Skeletal muscle cell (primary cell): Measurements from ENCODE around the gene OR52B2.
"Not testable (repeated sequence)": the region's sequence is repeated elsewhere in the genome, so short reads cannot be mapped to it uniquely, and the experiment has no call there.

Source experiments
- DNase-seq: peaks from one replicate; pipeline ENCODE4 v3.0.0-alpha.2; 2010; ENCODE audit warnings: low read depth
- H3K4me3 ChIP-seq: 2 replicates; pipeline ENCODE4 v1.5.1; 2011; ENCODE audit warnings: low read depth, mild to moderate bottlenecking, control low read depth, low read length, moderate library complexity

OR52B2 gene

GRCh38 chr11:6175440-6175839, 5.3 kb upstream of the OR52B2 start:
- no peak for DNase-seq
- no peak overlapping the region for H3K4me3 ChIP-seq

GRCh38 chr11:6156628-6157359, 13.3 kb downstream of the OR52B2 start:
- no peak overlapping the region for H3K4me3 ChIP-seq
- no peak for DNase-seq

- DNase-seq = no peak
- no peak overlapping the region for H3K4me3 ChIP-seq
These were observed 18.0 kb downstream of the OR52B2 start for GRCh38 chr11:6152126-6152525.

- H3K4me3 ChIP-seq = no peak overlapping the region
- no peak for DNase-seq
These were observed 19.0 kb downstream of the OR52B2 start for GRCh38 chr11:6151117-6151516.

- DNase-seq, H3K4me3 ChIP-seq: not testable (repeated sequence)
These were observed 26.4 kb downstream of the OR52B2 start for GRCh38 chr11:6143737-6144136.

- no peak for DNase-seq
- no peak overlapping the region for H3K4me3 ChIP-seq
These were observed 27.2 kb downstream of the OR52B2 start for GRCh38 chr11:6142936-6143335.

- not testable (repeated sequence) for DNase-seq, H3K4me3 ChIP-seq
These were observed 34.2 kb downstream of the OR52B2 start for GRCh38 chr11:6135936-6136335.

GRCh38 chr11:6132431-6132830, 37.7 kb downstream of the OR52B2 start:
- DNase-seq = no peak
- H3K4me3 ChIP-seq = no peak overlapping the region

GRCh38 chr11:6129635-6130034, 40.5 kb downstream of the OR52B2 start:
- no peak for DNase-seq
- no peak overlapping the region for H3K4me3 ChIP-seq

GRCh38 chr11:6129011-6129410, 41.1 kb downstream of the OR52B2 start:
- DNase-seq = no peak
- no peak overlapping the region for H3K4me3 ChIP-seq

- DNase-seq = no peak
- H3K4me3 ChIP-seq = no peak overlapping the region
These were observed 42.2 kb downstream of the OR52B2 start for GRCh38 chr11:6127881-6128280.

- no peak overlapping the region for H3K4me3 ChIP-seq
- DNase-seq = no peak
These were observed 45.9 kb downstream of the OR52B2 start for GRCh38 chr11:6124245-6124644.
